HG02938 (cell line): ENCODE data around the gene EPX.

Source experiments
- ATAC-seq: cut with Tn5 transposase; IDR thresholded peaks from one replicate; pipeline ENCODE4 v1.9.1; 2021; ENCODE audit warnings: mild to moderate bottlenecking, moderate library complexity; ENCODE audit not compliant: unreplicated experiment

The EPX gene

DNA sequence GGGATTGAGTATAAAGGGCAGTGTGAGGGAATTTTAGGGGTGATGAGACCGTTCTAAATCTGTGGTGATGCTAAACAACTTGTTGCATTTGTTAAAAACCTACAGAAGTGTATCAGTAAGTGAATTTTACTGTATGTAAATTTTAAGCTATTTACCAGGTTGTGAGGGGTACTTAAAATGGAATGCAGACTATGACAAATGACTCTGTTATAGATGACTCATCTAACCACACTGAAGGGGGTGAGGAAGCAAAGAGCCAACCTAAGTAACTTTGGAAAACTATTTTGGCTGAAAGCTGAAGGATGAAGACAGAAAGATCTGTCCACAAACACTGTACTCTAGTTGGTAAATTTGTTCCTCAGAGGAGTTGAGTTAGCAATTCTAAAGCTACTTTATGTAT is 31.8 kb downstream of the EPX start:
- ATAC-seq, result no peak

- ATAC-seq, result no peak
Measured at GRCh38 chr17:58227733-58228132, 35.2 kb downstream of the EPX start.

GRCh38 chr17:58228679-58229078 is 36.2 kb downstream of the EPX start:
- ATAC-seq, result no peak

DNA sequence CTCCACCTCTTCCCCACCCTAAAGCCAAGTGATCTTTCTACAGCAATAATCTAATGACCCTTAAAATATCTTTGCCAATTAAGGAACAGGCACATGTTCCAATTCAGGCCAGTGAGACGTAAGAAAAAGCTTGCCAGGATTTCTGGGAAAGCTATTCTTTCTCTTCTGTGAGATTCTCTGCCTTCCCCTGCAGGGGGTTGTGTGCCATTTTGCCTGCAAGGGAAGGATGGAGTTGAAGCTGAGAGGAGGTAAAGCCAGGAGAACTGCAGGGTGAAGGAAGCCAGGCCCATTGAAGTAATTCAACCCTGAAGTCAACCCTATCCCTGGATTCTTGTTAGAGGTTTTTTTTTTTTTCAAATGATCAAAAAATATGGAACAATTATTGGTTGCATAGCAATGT is 36.9 kb downstream of the EPX start:
- no peak for ATAC-seq

DNA sequence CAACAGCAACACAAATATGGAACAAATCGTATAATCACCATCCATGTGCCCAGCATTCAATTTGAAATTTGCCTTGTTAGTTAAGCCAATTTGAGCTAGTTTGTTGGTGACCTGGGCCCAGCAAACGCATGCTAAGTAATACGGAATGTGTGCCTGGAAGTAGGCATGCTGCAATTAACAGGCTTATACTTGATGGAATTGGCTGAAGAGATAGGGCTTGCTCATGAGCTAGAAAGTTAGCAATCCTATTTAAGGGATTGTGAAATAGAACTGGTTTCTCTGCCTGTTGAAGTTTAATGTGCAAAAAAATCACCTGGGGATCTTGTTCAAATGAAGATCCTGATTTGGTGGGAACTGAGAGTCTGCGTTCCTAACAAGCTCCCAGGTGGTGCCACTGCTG is 37.4 kb downstream of the EPX start:
- ATAC-seq, result no peak

DNA sequence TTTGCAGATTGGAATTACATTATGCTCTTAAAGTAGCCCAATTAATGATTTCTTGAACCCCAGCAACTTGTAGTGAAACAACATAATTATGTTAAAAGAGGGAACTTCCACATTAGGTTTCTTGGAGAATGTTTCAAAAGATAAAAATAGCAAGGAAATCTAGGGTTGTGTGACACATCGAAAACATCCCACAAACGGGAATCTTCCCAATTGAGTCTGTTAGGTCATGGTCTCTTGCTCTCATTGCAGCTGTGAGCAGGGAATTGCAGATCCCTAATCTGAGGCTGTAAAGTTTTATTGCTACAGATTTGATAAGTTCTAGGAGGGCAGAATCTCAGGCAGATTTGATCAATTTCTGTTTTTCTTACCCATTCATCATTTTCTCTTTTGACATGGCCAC is 39.1 kb downstream of the EPX start:
- no peak for ATAC-seq

DNA sequence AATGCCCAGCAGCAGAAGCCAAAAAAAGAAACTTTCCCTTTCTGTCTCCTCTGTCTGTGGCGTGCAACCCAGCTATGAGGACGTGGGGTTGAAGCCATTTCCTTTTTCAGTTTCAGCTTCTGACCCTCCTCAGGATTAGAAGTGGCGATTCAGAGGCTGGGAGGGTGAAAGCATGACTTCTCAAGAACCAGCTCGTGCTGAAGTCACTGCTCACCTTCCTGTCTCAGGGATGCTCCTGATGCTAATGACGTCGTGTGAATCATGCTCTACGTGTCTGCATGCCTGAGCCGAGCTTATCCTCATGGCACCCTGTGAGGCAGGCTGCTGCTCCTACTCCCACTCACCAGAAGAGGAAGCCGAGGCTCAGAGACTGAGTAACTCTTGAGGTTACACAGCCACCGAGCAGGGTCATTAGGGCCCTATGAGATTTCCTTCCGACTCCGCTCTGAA is 40.2 kb downstream of the EPX start:
- ATAC-seq, result peak; percentile 71

DNA sequence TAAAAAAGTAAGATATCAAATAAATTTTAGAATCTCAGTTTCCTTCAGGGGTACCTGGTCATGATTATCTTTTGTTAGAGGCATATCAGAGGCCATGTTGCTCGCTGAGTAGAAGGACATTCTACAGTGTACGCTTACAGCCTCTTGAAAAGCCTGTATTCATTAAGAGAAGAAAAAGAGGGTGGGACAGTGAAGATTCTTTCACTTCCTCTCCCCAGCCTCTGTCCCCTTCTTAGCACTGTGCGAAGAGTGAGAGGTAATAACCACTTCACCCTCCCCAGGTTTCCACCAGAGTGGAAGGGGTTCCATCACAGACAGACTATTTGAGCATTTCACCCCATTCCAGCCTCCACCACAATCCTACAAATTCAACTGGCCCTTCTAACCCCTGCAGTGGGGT is 41.0 kb downstream of the EPX start:
- peak; percentile 61 for ATAC-seq

DNA sequence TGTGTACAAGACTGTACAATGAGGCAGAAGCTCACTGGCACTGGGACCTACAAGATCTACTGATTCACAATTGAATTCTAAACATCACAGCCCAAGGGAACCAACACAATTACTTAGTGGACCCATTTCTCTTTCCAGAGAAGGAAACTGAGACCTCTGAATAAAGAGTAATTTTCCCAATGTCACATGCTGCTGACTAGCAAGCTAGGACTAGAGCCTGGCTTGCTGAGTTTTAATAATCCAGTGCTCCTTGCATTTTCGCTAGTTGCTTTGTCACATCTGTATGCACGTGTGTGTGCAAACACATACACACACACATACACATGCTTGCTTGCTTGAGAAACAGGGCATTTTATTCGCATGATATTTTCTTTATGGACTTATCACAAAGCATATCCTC is 42.0 kb downstream of the EPX start:
- ATAC-seq, result no peak

DNA sequence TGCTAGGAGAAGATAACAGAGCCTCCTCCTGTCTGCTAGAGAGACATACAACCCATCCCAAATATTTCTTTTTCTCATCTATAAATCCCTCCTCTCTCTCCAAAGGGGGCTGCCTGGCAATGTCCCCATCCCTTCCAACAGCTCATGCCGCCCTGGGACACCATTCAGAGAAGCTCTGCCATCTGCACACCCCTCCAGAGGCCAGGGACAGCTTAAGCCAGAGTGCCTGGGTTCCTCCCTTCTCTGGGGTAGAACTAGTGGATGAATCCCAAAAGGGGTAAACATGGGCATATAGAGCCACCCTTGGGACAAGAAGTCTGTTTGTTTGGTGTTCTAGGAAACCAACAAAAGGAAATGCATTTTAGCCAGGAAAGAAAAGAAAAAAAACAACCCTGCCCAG is 43.3 kb downstream of the EPX start:
- no peak for ATAC-seq

- no peak for ATAC-seq
Measured at GRCh38 chr17:58236394-58236793, 43.9 kb downstream of the EPX start.

- ATAC-seq, result no peak
Measured at GRCh38 chr17:58238147-58238634, 45.7 kb downstream of the EPX start, which contains the start of gene LPO. LPO (plus strand) TSS chr17:58238584; CDS start chr17:58242980, 4,396 bp downstream.

DNA sequence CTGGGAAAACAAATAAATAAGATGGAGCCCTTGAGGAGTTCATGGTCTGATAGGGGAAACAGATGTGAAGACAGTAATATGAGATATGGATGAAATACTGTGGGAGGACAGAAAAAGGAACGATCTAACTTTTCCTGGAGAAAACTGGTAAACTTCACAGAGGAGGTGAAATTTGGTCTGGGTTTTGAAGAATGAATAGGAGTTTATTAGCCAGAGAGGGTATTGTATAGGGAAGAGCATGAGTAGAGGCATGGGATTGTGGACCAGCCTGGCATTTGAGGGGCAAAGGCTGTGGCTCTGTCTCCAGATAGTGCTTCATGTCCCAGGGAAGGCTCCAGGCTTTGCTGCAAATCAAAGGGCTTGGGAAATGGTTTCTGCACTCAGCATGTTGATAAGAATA is 47.5 kb downstream of the EPX start:
- no peak for ATAC-seq

DNA sequence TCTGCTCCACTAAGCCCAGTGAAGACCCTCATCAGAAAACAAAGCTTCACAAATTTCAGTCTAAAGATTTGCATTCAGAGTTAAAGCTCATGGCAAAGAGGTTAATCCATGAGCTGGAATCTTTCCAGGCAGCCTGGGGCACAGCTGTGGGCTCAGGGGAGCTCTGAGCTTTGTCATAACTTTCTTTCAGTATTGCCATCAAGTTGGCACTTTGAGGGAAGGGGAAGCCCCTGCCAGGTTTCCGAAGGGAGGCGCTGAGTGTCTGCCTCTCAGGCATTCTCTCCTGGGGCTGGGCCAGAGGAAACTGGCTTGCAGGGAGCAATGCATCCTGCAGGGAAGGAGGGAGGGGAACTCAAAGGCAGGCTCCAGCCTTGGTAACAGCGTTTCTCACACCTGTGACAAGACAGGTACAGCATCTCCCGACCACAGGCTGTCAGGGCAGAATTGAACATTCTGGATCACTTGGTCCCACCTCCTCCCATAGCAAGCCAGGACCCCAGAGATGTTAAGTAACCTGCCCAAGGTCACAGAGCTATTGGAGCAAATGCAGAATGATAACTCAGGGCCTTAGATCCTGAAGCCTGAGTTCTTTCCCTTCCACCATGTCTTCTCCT is 49.8 kb downstream of the EPX start:
- no peak for ATAC-seq

- no peak for ATAC-seq
Measured at GRCh38 chr17:58244963-58245362, 52.4 kb downstream of the EPX start.

- ATAC-seq, result no peak
Measured at GRCh38 chr17:58245428-58246103, 53.0 kb downstream of the EPX start.

- no peak for ATAC-seq
Measured at GRCh38 chr17:58246104-58246740, 53.7 kb downstream of the EPX start.

GRCh38 chr17:58246781-58247180 is 54.3 kb downstream of the EPX start:
- ATAC-seq, result no peak

- ATAC-seq, result no peak
Measured at GRCh38 chr17:58247511-58248363, 55.2 kb downstream of the EPX start.

DNA sequence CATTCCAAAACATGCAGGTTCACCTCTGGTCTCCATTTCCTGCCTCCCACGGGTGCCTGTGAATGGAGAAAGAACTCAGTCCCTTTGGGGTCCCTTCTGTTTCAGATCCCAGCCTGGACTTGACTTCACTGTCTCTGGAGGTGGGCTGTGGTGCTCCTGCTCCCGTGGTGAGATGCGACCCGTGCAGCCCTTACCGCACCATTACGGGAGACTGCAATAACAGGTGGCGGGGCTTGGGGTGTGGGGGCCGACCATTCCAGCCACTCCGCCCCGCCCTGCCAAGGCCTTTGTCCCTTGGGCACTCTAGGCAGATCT is 56.4 kb downstream of the EPX start:
- no peak for ATAC-seq
